PC-3 (cell line): ENCODE data around the gene RAI14. TPM values are rescaled to one million over a fixed set of nuclear protein-coding genes. Genes with fewer than 3 reads are reported as not detected.

Experiments used
- ATAC-seq: fragments of 200-7000 bp; cut with Tn5 transposase; 2 replicates; pipeline ENCODE4 v1.9.1; 2020; ENCODE audit warnings: mild to moderate bottlenecking, moderate library complexity
- BruUV-seq: library from RNA; stranded (reverse); fragments of 400-500 nt; replicated peaks from 2 replicates; lab custom pipeline; 2021; lab: Mats Ljungman, UMichigan
- CTCF ChIA-PET: fragments of 300-600 bp; sonication (Branson Sonifier 250); formaldehyde crosslinking; loops from one replicate; lab custom pipeline; 2022; ENCODE audit warnings: antibody characterized with exemption; lab: Charles Lee
- POLR2A ChIA-PET: fragments of 300-600 bp; sonication (Branson Sonifier 250); formaldehyde crosslinking; loops from one replicate; lab custom pipeline; 2022; ENCODE audit warnings: antibody characterized with exemption; ENCODE audit not compliant: unreplicated experiment; lab: Charles Lee
- DNase-seq: peaks from one replicate; pipeline ENCODE4 v3.0.0-alpha.2; 2015
- H2AFZ ChIP-seq: fragments of 300-600 bp; sonication (generic); 2 replicates; pipeline ENCODE4 v1.6.0; 2016; ENCODE audit warnings: antibody characterized with exemption, low read length
- H3F3A ChIP-seq: fragments of 300-600 bp; sonication (generic); one replicate; pipeline ENCODE4 v1.6.0; 2017; ENCODE audit warnings: antibody characterized with exemption, low read length, control low read depth, mild to moderate bottlenecking; ENCODE audit not compliant: unreplicated experiment
- H3K27ac ChIP-seq: fragments of 300-600 bp; sonication (generic); 2 replicates; pipeline ENCODE4 v1.5.1; 2016; ENCODE audit warnings: mild to moderate bottlenecking, low read length
- H3K27me3 ChIP-seq: fragments of 300-600 bp; sonication (generic); 2 replicates; pipeline ENCODE4 v1.6.1; 2016; ENCODE audit warnings: low read length, mixed read lengths
- H3K36me3 ChIP-seq: fragments of 300-600 bp; sonication (generic); 2 replicates; pipeline ENCODE4 v1.6.1; 2016; ENCODE audit warnings: low read depth, mixed run types, low read length, mixed read lengths
- H3K4me1 ChIP-seq: fragments of 300-600 bp; sonication (generic); 2 replicates; pipeline ENCODE4 v1.5.1; 2016; ENCODE audit warnings: low read length; ENCODE audit not compliant: insufficient read depth
- H3K4me2 ChIP-seq: fragments of 300-600 bp; sonication (generic); 2 replicates; pipeline ENCODE4 v1.6.0; 2016; ENCODE audit warnings: low read length
- H3K4me3 ChIP-seq: fragments of 300-600 bp; sonication (generic); 2 replicates; pipeline ENCODE4 v1.5.1; 2016; ENCODE audit warnings: mild to moderate bottlenecking, low read length, mixed read lengths
- H3K79me2 ChIP-seq: fragments of 300-600 bp; sonication (generic); 2 replicates; pipeline ENCODE4 v1.6.1; 2017; ENCODE audit warnings: low read length, mixed read lengths
- H3K9ac ChIP-seq: fragments of 300-600 bp; sonication (generic); 2 replicates; pipeline ENCODE4 v1.6.0; 2016; ENCODE audit warnings: mild to moderate bottlenecking, low read length
- H3K9me2 ChIP-seq: fragments of 300-600 bp; sonication (generic); replicated peaks from 2 replicates; pipeline ENCODE4 v1.6.1; 2016; ENCODE audit warnings: mixed run types, low read length, mixed read lengths
- H3K9me3 ChIP-seq: fragments of 300-600 bp; sonication (generic); 2 replicates; pipeline ENCODE4 v1.6.1; 2016; ENCODE audit warnings: low read length, mixed read lengths
- H4K20me1 ChIP-seq: fragments of 300-600 bp; sonication (generic); 2 replicates; pipeline ENCODE4 v1.6.1; 2016; ENCODE audit warnings: low read length, mixed read lengths
- EZH2 ChIP-seq: fragments of 300-600 bp; sonication (generic); IDR thresholded peaks from one replicate; pipeline ENCODE4 v1.6.1; 2017; ENCODE audit warnings: antibody characterized with exemption, mild to moderate bottlenecking, low read length; ENCODE audit not compliant: unreplicated experiment
- EZH2phosphoT487 ChIP-seq: fragments of 300-600 bp; sonication (generic); IDR thresholded peaks from 2 replicates; pipeline ENCODE4 v1.6.1; 2018; ENCODE audit warnings: mild to moderate bottlenecking, antibody characterized with exemption, low read length, borderline replicate concordance
- intact Hi-C: fragments of 100-400 bp; cut with micrococcal nuclease; formaldehyde crosslinking; loops from 2 replicates; pipeline ENCODE4 v1.9.0; 2023
- total RNA-seq: library from RNA; depleted of rRNA; stranded (reverse); fragments of >200 nt; gene quantifications from 2 replicates; pipeline ENCODE4 v1.2.3, GENCODE V29; 2014
- TF ChIP-seq, protein P1 (sequence below): fragments of 300-600 bp; sonication (generic); conservative IDR thresholded peaks from 2 replicates; pipeline ENCODE4 v1.5.1; 2017; ENCODE audit warnings: antibody characterized with exemption, low read depth, mild to moderate bottlenecking, low read length

Gene RAI14
- total RNA-seq, 1 experiment from 2014 or later = 73.5 TPM

DNA sequence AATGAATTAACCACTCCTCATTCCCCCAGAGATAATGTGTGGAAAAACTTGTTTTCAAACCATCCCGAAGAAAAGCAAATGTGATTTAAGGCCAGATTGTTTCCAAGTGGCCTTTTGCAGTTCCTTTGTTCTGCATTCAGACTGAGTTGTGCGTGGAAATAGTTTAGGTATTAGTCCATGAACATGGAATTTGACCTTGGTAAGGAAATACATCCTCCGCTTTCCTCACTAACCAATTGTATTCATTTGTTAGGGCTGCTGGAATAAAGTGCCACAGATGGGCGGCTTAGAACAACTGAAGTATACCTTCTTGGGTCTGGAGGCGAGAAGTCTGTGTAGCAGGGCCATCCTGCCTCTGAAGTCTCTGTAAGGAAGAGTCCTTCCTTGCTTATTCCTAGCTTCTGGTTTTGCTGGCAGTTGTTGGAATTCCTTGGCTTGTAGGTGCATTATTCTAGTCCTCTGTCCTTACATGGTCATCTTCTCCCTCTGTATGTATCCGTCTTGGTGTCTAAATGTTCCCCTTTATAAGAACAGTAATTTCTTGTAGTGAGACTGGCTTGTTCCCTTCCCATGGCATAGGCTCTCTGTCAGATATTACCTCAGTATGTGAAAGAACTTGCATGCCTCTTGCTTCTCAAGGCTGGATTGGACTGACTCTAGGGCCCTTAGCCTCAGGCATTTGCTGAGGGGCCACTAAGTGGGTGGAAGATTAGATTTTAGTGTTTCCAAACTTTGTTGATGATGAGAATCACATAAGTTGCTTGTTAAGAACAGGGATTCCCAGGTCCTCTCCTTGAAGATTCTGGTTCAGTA is 53.9 kb downstream of the RAI14 start:
- no peak overlapping the region for H2AFZ ChIP-seq
- no peak overlapping the region for H3K4me2 ChIP-seq
- H3K27ac ChIP-seq = no peak overlapping the region
- peaks cover 22% of the 10 kb centered on the region for H3K36me3 ChIP-seq
- POLR2A ChIA-PET = no interaction called here
- H3K27me3 ChIP-seq = no peaks in the 10 kb centered on the region
- DNase-seq (peak; percentile 33), ATAC-seq (no peak)
- peaks cover 23% of the 10 kb centered on the region for H3K4me1 ChIP-seq
- no peak overlapping the region for H3K4me3 ChIP-seq
- no peak overlapping the region for H3K9ac ChIP-seq
- H4K20me1 ChIP-seq = no peaks in the 10 kb centered on the region
- H3K9me2 ChIP-seq = no peaks in the 10 kb centered on the region
- no peaks in the 10 kb centered on the region for H3K9me3 ChIP-seq
- BruUV-seq = no TSS peak
- CTCF ChIA-PET = no interaction called here
- H3K79me2 ChIP-seq = peaks cover 67% of the 10 kb centered on the region
- peaks cover 5% of the 10 kb centered on the region for H3F3A ChIP-seq
- intact Hi-C loops = loop anchor here (10.0 kb wide), 1 partner anchor 705 kb away; the partner anchor contains the start of gene AMACR
- TF ChIP-seq EZH2phosphoT487 (no peak), EZH2 (no peak)
- TF ChIP-seq, protein P1, sequence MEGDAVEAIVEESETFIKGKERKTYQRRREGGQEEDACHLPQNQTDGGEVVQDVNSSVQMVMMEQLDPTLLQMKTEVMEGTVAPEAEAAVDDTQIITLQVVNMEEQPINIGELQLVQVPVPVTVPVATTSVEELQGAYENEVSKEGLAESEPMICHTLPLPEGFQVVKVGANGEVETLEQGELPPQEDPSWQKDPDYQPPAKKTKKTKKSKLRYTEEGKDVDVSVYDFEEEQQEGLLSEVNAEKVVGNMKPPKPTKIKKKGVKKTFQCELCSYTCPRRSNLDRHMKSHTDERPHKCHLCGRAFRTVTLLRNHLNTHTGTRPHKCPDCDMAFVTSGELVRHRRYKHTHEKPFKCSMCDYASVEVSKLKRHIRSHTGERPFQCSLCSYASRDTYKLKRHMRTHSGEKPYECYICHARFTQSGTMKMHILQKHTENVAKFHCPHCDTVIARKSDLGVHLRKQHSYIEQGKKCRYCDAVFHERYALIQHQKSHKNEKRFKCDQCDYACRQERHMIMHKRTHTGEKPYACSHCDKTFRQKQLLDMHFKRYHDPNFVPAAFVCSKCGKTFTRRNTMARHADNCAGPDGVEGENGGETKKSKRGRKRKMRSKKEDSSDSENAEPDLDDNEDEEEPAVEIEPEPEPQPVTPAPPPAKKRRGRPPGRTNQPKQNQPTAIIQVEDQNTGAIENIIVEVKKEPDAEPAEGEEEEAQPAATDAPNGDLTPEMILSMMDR = no peak

- TF ChIP-seq, protein P1 = no peak
- TF ChIP-seq EZH2 (no peak), EZH2phosphoT487 (no peak)
- Histone ChIP-seq H3K9me2 (no peaks in the 10 kb centered on the region), H3F3A (peaks cover 4% of the 10 kb centered on the region), H3K27me3 (no peaks in the 10 kb centered on the region), H2AFZ (no peak overlapping the region), H3K4me2 (no peak overlapping the region), H3K9ac (no peak overlapping the region), H3K36me3 (peaks cover 13% of the 10 kb centered on the region), H3K9me3 (no peaks in the 10 kb centered on the region), H3K4me1 (peaks cover 36% of the 10 kb centered on the region), H3K79me2 (peaks cover 58% of the 10 kb centered on the region), H3K4me3 (no peak overlapping the region), H4K20me1 (no peaks in the 10 kb centered on the region), H3K27ac (no peak overlapping the region)
- no TSS peak for BruUV-seq
- ChIA-PET CTCF (no interaction called here), POLR2A (no interaction called here)
- intact Hi-C loops = loop anchor here (10.0 kb wide), 1 partner anchor 708 kb away; the partner anchor contains the start of gene AMACR
- no peak for DNase-seq
- ATAC-seq = no peak
These were observed 56.4 kb downstream of the RAI14 start for GRCh38 chr5:34712565-34712964.

DNA sequence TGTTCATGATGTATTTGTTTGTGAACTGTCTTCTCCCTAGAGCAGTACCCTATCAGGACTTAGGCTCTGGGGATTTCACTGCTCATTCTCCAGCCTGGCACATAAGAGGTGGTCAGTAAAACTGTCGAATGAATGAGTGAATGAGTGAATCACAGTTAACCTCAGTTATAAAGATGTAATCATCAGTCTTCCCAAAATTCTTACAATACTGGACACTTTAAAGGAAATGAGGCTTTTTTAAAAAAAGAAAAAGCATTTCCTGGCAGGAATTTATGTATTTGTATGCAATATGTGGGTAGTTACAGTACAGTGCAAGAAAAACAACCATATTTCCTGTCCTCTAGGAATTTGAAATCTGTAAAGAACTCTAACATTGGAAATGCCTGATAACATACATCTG is 59.6 kb downstream of the RAI14 start:
- H3K27me3 ChIP-seq = no peaks in the 10 kb centered on the region
- no peak for TF ChIP-seq EZH2phosphoT487
- TF ChIP-seq, protein P1 = no peak
- peak overlapping the region; percentile 92 for H3K9ac ChIP-seq
- intact Hi-C loops = loop anchor here (2.0 to 10.0 kb wide), 2 partner anchors 107 to 711 kb away; partner anchors contain the start of gene AMACR
- H3K9me2 ChIP-seq = no peaks in the 10 kb centered on the region
- H3F3A ChIP-seq = peaks cover 4% of the 10 kb centered on the region
- H2AFZ ChIP-seq = no peak overlapping the region
- DNase-seq (peak; percentile 58), ATAC-seq (no peak; the same call in 1 of the 2 replicates)
- H3K9me3 ChIP-seq = no peaks in the 10 kb centered on the region
- POLR2A ChIA-PET = no interaction called here
- peak overlapping the region; percentile 13; the same call in 1 of the 2 replicates for H3K4me2 ChIP-seq
- peaks cover 24% of the 10 kb centered on the region for H3K36me3 ChIP-seq
- no TSS peak for BruUV-seq
- H3K27ac ChIP-seq = peak overlapping the region; percentile 99
- no peak overlapping the region for H3K4me3 ChIP-seq
- peaks cover 51% of the 10 kb centered on the region for H3K4me1 ChIP-seq
- CTCF ChIA-PET = no interaction called here
- no peaks in the 10 kb centered on the region for H4K20me1 ChIP-seq
- peaks cover 58% of the 10 kb centered on the region for H3K79me2 ChIP-seq
